Stimulated activated CD8-positive, alpha-beta memory T cell treated with anti-CD3 and anti-CD28 coated beads, Interleukin-7, amount 100 ng/mL, for 48 hours (primary cell): ENCODE measurements around the gene CDH13.

Source experiments
- DNase-seq, 2 donors: peaks; one replicate each; pipeline ENCODE4 v3.0.0-alpha.2; 2020; ENCODE audit warnings: low read depth in 1 of 2; ENCODE audit errors: extremely low read depth in 1 of 2

CDH13 gene

GRCh38 chr16:83622010-83622409 lies 995.2 kb downstream of the CDH13 start:
- DNase-seq: no peak

GRCh38 chr16:83623091-83623730 lies 996.4 kb downstream of the CDH13 start:
- no peak for DNase-seq

- no peak for DNase-seq
These were observed 997.1 kb downstream of the CDH13 start for GRCh38 chr16:83623892-83624291.

- DNase-seq: no peak
These were observed 997.8 kb downstream of the CDH13 start for GRCh38 chr16:83624429-83625120.

- no peak for DNase-seq
These were observed 999.4 kb downstream of the CDH13 start for GRCh38 chr16:83626204-83626603.

- no peak for DNase-seq
These were observed 999.9 kb downstream of the CDH13 start for GRCh38 chr16:83626676-83627075.

- no peak for DNase-seq
These were observed 1001.2 kb downstream of the CDH13 start for GRCh38 chr16:83627996-83628395.

- DNase-seq: no peak
These were observed 1002.7 kb downstream of the CDH13 start for GRCh38 chr16:83629426-83629825.

- DNase-seq: no peak
These were observed 1003.1 kb downstream of the CDH13 start for GRCh38 chr16:83629836-83630235.

GRCh38 chr16:83630979-83631378 lies 1004.2 kb downstream of the CDH13 start:
- no peak for DNase-seq

GRCh38 chr16:83633286-83633685 lies 1006.5 kb downstream of the CDH13 start:
- DNase-seq: no peak

GRCh38 chr16:83648347-83648746 lies 1021.6 kb downstream of the CDH13 start:
- no peak for DNase-seq

- no peak for DNase-seq
These were observed 1025.1 kb downstream of the CDH13 start for GRCh38 chr16:83651871-83652270.

GRCh38 chr16:83652943-83653342 lies 1026.2 kb downstream of the CDH13 start:
- no peak for DNase-seq

- no peak for DNase-seq
These were observed 1027.0 kb downstream of the CDH13 start for GRCh38 chr16:83653785-83654184.

GRCh38 chr16:83660282-83660681 lies 1033.5 kb downstream of the CDH13 start:
- no peak for DNase-seq

- no peak for DNase-seq
These were observed 1034.9 kb downstream of the CDH13 start for GRCh38 chr16:83661656-83662055.

- DNase-seq: no peak
These were observed 1039.7 kb downstream of the CDH13 start for GRCh38 chr16:83666449-83666848.

- no peak for DNase-seq
These were observed 1042.7 kb downstream of the CDH13 start for GRCh38 chr16:83669456-83669855.

GRCh38 chr16:83674931-83675535 lies 1048.3 kb downstream of the CDH13 start:
- DNase-seq: no peak

GRCh38 chr16:83676086-83676485 lies 1049.3 kb downstream of the CDH13 start:
- DNase-seq: no peak

GRCh38 chr16:83680980-83681379 lies 1054.2 kb downstream of the CDH13 start:
- DNase-seq: no peak
